ENCODE measurements around the gene NCAPG2.

NCAPG2 gene

DNA sequence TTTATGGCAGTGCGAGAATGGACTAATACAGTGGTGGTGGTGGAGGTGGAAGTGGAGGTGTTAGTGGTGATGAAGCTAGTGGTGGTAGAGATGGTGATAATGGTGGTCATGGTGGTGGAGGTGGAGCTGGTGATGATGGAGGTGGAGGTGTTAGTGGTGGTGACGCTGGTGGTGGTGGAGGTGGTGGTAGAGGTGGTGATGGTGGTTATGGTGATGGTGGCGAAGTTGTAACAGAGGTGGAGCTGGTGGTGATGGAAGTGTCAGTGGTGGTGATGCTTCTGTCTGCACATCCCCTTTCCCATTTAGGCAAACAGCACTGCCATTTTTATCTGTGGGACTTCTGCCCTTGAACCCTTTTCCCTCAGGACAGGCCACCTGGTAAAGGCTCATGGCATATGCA lies 109.5 kb downstream of the NCAPG2 start:
- Histone ChIP-seq H3K9me3 (replicated peaks; ENCODE audit: insufficient read depth, low read length) (no peaks in the 10 kb centered on the region), H3K9me2 (replicated peaks; ENCODE audit: insufficient read depth, low read length) (no peaks in the 10 kb centered on the region), H3F3A (ENCODE audit: insufficient read depth, low read length) (no peaks in the 10 kb centered on the region), H3K79me2 (ENCODE audit: low read length) (no peaks in the 10 kb centered on the region), H3K27me3 (replicated peaks; ENCODE audit: insufficient read depth, low read length) (no peaks in the 10 kb centered on the region), H3K4me1 (ENCODE audit: low read length) (no peaks in the 10 kb centered on the region), H3K9ac (ENCODE audit: low read length) (no peak overlapping the region), H3K4me3 (ENCODE audit: low read length) (no peak overlapping the region), H3K4me2 (ENCODE audit: low read depth, low read length) (no peak overlapping the region), H3K36me3 (replicated peaks; ENCODE audit: insufficient read depth, low read length) (no peaks in the 10 kb centered on the region), H2AFZ (ENCODE audit: low read length) (no peak overlapping the region), H4K20me1 (ENCODE audit: insufficient read depth, low read length) (no peaks in the 10 kb centered on the region), H3K27ac (ENCODE audit: low read length) (no peak overlapping the region)
- DNase-seq, result no peak
- TF ChIP-seq EZH2 (optimal IDR thresholded peaks at IDR 0.05; ENCODE audit: low read depth, low read length) (no peak), CTCF (IDR thresholded peaks at IDR 0.05; ENCODE audit: low read length) (no peak)

DNA sequence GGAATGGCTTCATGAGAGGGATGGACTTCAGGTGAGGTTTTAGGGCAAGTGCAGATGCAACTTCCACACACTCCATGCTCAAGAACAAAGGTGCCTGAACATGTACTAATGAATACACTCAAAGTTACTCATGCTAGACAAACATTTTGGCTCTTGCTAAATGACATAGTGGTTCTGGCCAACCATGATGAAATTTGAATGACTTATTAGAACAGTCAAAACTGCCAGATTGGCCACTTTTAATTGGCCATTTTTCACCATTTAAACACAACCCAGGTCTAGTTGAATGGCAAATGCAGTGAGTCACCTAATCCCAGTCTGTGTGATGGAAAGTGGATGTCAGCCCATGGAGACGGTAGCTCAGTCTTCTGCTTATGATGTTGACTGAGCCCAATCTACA lies 112.1 kb downstream of the NCAPG2 start:
- TF ChIP-seq EZH2phosphoT487 (IDR thresholded peaks at IDR 0.05; ENCODE audit: low read length) (no peak), EZH2 (optimal IDR thresholded peaks at IDR 0.05; ENCODE audit: low read depth, low read length) (no peak)
- H3F3A ChIP-seq (ENCODE audit: insufficient read depth, low read length), result no peaks in the 10 kb centered on the region
- H3K4me1 ChIP-seq (ENCODE audit: low read length), result no peaks in the 10 kb centered on the region
- no peak overlapping the region for H3K4me2 ChIP-seq (ENCODE audit: low read depth, low read length)
- no peaks in the 10 kb centered on the region for H3K9me2 ChIP-seq (replicated peaks; ENCODE audit: insufficient read depth, low read length)
- no peaks in the 10 kb centered on the region for H3K79me2 ChIP-seq (ENCODE audit: low read length)
- no peak overlapping the region for H2AFZ ChIP-seq (ENCODE audit: low read length)
- no peak overlapping the region for H3K4me3 ChIP-seq (ENCODE audit: low read length)
- no peaks in the 10 kb centered on the region for H3K27me3 ChIP-seq (replicated peaks; ENCODE audit: insufficient read depth, low read length)
- no peak overlapping the region for H3K9ac ChIP-seq (ENCODE audit: low read length)
- H3K36me3 ChIP-seq (replicated peaks; ENCODE audit: insufficient read depth, low read length), result no peaks in the 10 kb centered on the region
- no peaks in the 10 kb centered on the region for H4K20me1 ChIP-seq (ENCODE audit: insufficient read depth, low read length)
- no peak overlapping the region for H3K27ac ChIP-seq (ENCODE audit: low read length)
- H3K9me3 ChIP-seq (replicated peaks; ENCODE audit: insufficient read depth, low read length), result no peaks in the 10 kb centered on the region
- DNase-seq, result no peak

DNA sequence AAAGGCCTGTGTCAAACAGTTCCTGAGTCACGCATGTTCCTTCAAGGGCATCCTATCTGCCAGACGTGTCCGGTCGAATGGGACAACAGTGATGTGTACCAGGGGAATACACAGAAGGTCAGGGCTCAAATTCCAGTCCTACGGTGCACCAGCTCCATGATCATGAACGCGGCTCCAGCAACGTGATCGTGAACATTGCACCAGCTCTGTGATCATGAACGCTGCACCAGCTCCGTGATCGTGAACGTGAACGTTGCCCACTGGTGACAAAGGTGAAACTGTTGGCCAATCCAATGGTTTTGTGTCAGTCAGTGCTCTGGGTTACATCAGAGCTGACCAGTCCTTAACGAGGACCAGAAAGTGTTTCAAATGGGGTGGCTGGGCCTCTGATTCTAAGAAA lies 112.7 kb downstream of the NCAPG2 start:
- H3K27ac ChIP-seq (ENCODE audit: low read length), result no peak overlapping the region
- no peaks in the 10 kb centered on the region for H4K20me1 ChIP-seq (ENCODE audit: insufficient read depth, low read length)
- H3K36me3 ChIP-seq (replicated peaks; ENCODE audit: insufficient read depth, low read length), result no peaks in the 10 kb centered on the region
- no peaks in the 10 kb centered on the region for H3K9me3 ChIP-seq (replicated peaks; ENCODE audit: insufficient read depth, low read length)
- H3K4me3 ChIP-seq (ENCODE audit: low read length), result no peak overlapping the region
- H3K9ac ChIP-seq (ENCODE audit: low read length), result no peak overlapping the region
- no peak overlapping the region for H3K4me2 ChIP-seq (ENCODE audit: low read depth, low read length)
- no peaks in the 10 kb centered on the region for H3K9me2 ChIP-seq (replicated peaks; ENCODE audit: insufficient read depth, low read length)
- TF ChIP-seq EZH2phosphoT487 (IDR thresholded peaks at IDR 0.05; ENCODE audit: low read length), result no peak
- TF ChIP-seq EZH2 (optimal IDR thresholded peaks at IDR 0.05; ENCODE audit: low read depth, low read length), result no peak
- no peak for TF ChIP-seq CTCF (IDR thresholded peaks at IDR 0.05; ENCODE audit: low read length)
- no peaks in the 10 kb centered on the region for H3K79me2 ChIP-seq (ENCODE audit: low read length)
- H2AFZ ChIP-seq (ENCODE audit: low read length), result no peak overlapping the region
- no peak for DNase-seq
- no peaks in the 10 kb centered on the region for H3K4me1 ChIP-seq (ENCODE audit: low read length)
- no peaks in the 10 kb centered on the region for H3K27me3 ChIP-seq (replicated peaks; ENCODE audit: insufficient read depth, low read length)
- H3F3A ChIP-seq (ENCODE audit: insufficient read depth, low read length), result no peaks in the 10 kb centered on the region

GRCh38 chr7:158590181-158590530 lies 114.4 kb downstream of the NCAPG2 start:
- Histone ChIP-seq H3K9ac (ENCODE audit: low read length) (no peak overlapping the region), H2AFZ (ENCODE audit: low read length) (no peak overlapping the region), H3F3A (ENCODE audit: insufficient read depth, low read length) (no peaks in the 10 kb centered on the region), H3K9me2 (replicated peaks; ENCODE audit: insufficient read depth, low read length) (no peaks in the 10 kb centered on the region), H3K27ac (ENCODE audit: low read length) (no peak overlapping the region), H3K79me2 (ENCODE audit: low read length) (no peaks in the 10 kb centered on the region), H4K20me1 (ENCODE audit: insufficient read depth, low read length) (no peaks in the 10 kb centered on the region), H3K36me3 (replicated peaks; ENCODE audit: insufficient read depth, low read length) (no peaks in the 10 kb centered on the region), H3K9me3 (replicated peaks; ENCODE audit: insufficient read depth, low read length) (no peaks in the 10 kb centered on the region), H3K27me3 (replicated peaks; ENCODE audit: insufficient read depth, low read length) (peaks cover 6% of the 10 kb centered on the region; the same call in 1 of the 2 replicates), H3K4me1 (ENCODE audit: low read length) (no peaks in the 10 kb centered on the region), H3K4me3 (ENCODE audit: low read length) (no peak overlapping the region), H3K4me2 (ENCODE audit: low read depth, low read length) (no peak overlapping the region)
- DNase-seq, result no peak
- no peak for TF ChIP-seq EZH2phosphoT487 (IDR thresholded peaks at IDR 0.05; ENCODE audit: low read length)
- TF ChIP-seq EZH2 (optimal IDR thresholded peaks at IDR 0.05; ENCODE audit: low read depth, low read length), result no peak
- no peak for TF ChIP-seq CTCF (IDR thresholded peaks at IDR 0.05; ENCODE audit: low read length)

All from MM.1S (cell line).